ENCODE data around the gene TMEM178B. TPM values are rescaled to one million over a fixed set of nuclear protein-coding genes. Genes with fewer than 3 reads are reported as not detected.
"Not testable (repeated sequence)": the region's sequence is repeated elsewhere in the genome, so short reads cannot be mapped to it uniquely, and the experiment has no call there.

The TMEM178B gene
- total and polyA plus RNA-seq, 10 of the 15 experiments (the other 5 are each of a cell fraction or from before 2014, with no cell fraction given): 0.01 to 1.1 (median 0.04) TPM; not detected in 2

GRCh38 chr7:141079219-141079618 is 5.4 kb downstream of the TMEM178B start:
- H3K4me3 ChIP-seq: no peak overlapping the region
- ChIA-PET RAD21 (ENCODE audit: unreplicated experiment) (no interaction called here), POLR2A (no interaction called here), SMC1A (ENCODE audit: uncharacterized antibody, unreplicated experiment) (no interaction called here), CTCF (interaction anchor here (0.8 kb wide), 1 partner anchor 454 kb away, joined by 5 read pairs; no protein-coding TSS in a partner anchor)
- DNase-seq (ENCODE audit: low read depth, low spot score): no peak
- no peaks in the 10 kb centered on the region for H3K4me1 ChIP-seq (ENCODE audit: control insufficient read depth, insufficient read depth, low read length)
- no peak for TF ChIP-seq RCOR1 (conservative IDR thresholded peaks at IDR 0.05; ENCODE audit: low read depth, low read length)
- TF ChIP-seq ZBED1 (IDR thresholded peaks at IDR 0.05; ENCODE audit: borderline replicate concordance): no peak
- no peak for TF ChIP-seq PKNOX1 (IDR thresholded peaks at IDR 0.05)
- no peak for TF ChIP-seq RAD51 (IDR thresholded peaks at IDR 0.05)
- TF ChIP-seq ZBTB4 (CRISPR knock-in tag; IDR thresholded peaks at IDR 0.05): no peak
- no peak for TF ChIP-seq E2F4 (IDR thresholded peaks at IDR 0.05; ENCODE audit: low read depth, low read length)
- 58% methylated on average over 8 of the region's 8 CpGs for WGBS (ENCODE audit: insufficient coverage, insufficient replicate concordance, low lambda C conversion rate, missing lambda C conversion rate)
- no peaks in the 10 kb centered on the region for H3K9me3 ChIP-seq (replicated peaks; ENCODE audit: control insufficient read depth, insufficient read depth, low read length)
- H3K36me3 ChIP-seq (ENCODE audit: control insufficient read depth in 2 of 2, insufficient read depth in 2 of 2, low read length in 1 of 2): no peaks in the 10 kb centered on the region
- no peak overlapping the region for H3K27ac ChIP-seq (ENCODE audit: control insufficient read depth, insufficient read depth)
- no peak for ATAC-seq
- no peak overlapping the region for H3K4me2 ChIP-seq (ENCODE audit: control insufficient read depth, insufficient read depth)
- BruUV-seq (replicated peaks): no TSS peak
- H4K20me1 ChIP-seq (ENCODE audit: control insufficient read depth, insufficient read depth): no peaks in the 10 kb centered on the region
- H3K79me2 ChIP-seq (ENCODE audit: control insufficient read depth, insufficient read depth, low read length): no peaks in the 10 kb centered on the region
- intact Hi-C loops (cut with micrococcal nuclease; ENCODE audit: unreplicated experiment) (loop anchor here (5.0 kb wide), 1 partner anchor 453 kb away; no protein-coding TSS in a partner anchor), in situ Hi-C loops (cut with MboI) (no loop called here)
- no peak for FAIRE-seq
- peaks cover under 1 to 6% of the 10 kb centered on the region in 2 experiments; a peak in 2 of 4 replicates for H3K27me3 ChIP-seq (replicated peaks in 1 of 2; ENCODE audit: control insufficient read depth in 2 of 2, insufficient read depth in 2 of 2, low read length in 1 of 2)
- no peak overlapping the region for H3K9ac ChIP-seq (ENCODE audit: control insufficient read depth, insufficient read depth, low read length)
- H2AFZ ChIP-seq (ENCODE audit: control insufficient read depth, low read depth, low read length): no peak overlapping the region

GRCh38 chr7:141089490-141089889 is 15.6 kb downstream of the TMEM178B start:
- H3K27ac ChIP-seq (ENCODE audit: control insufficient read depth, insufficient read depth); H3K9ac ChIP-seq (ENCODE audit: control insufficient read depth, insufficient read depth, low read length); H3K79me2 ChIP-seq (ENCODE audit: control insufficient read depth, insufficient read depth, low read length); ATAC-seq; H3K27me3 ChIP-seq (replicated peaks in 1 of 2; ENCODE audit: control insufficient read depth in 2 of 2, insufficient read depth in 2 of 2, low read length in 1 of 2); CTCF ChIA-PET; H3K4me3 ChIP-seq; H2AFZ ChIP-seq (ENCODE audit: control insufficient read depth, low read depth, low read length); BruUV-seq (replicated peaks); SMC1A ChIA-PET (ENCODE audit: uncharacterized antibody, unreplicated experiment); DNase-seq (ENCODE audit: low read depth, low spot score); H3K4me1 ChIP-seq (ENCODE audit: control insufficient read depth, insufficient read depth, low read length); H4K20me1 ChIP-seq (ENCODE audit: control insufficient read depth, insufficient read depth); RAD21 ChIA-PET (ENCODE audit: unreplicated experiment); POLR2A ChIA-PET; FAIRE-seq; intact Hi-C loops (cut with micrococcal nuclease; ENCODE audit: unreplicated experiment); H3K9me3 ChIP-seq (replicated peaks; ENCODE audit: control insufficient read depth, insufficient read depth, low read length); H3K36me3 ChIP-seq (ENCODE audit: control insufficient read depth in 2 of 2, insufficient read depth in 2 of 2, low read length in 1 of 2); in situ Hi-C loops (cut with MboI); H3K4me2 ChIP-seq (ENCODE audit: control insufficient read depth, insufficient read depth): not testable (repeated sequence)
- WGBS (ENCODE audit: insufficient coverage, insufficient replicate concordance, low lambda C conversion rate, missing lambda C conversion rate): 86% methylated on average over 1 of the region's 2 CpGs

Data from GM12878 (cell line).